NK-92 (cell line): ENCODE measurements around the gene GABRB3.
"Not testable (repeated sequence)": the region's sequence is repeated elsewhere in the genome, so short reads cannot be mapped to it uniquely, and the experiment has no call there.

Experiments
- DNase-seq: peaks from one replicate; lab custom pipeline; 2025; ENCODE audit not compliant: unreplicated experiment; lab: John Stamatoyannopoulos, UW

GABRB3 gene

GRCh38 chr15:26736502-26737248 lies 36.2 kb downstream of the GABRB3 start:
- no peak for DNase-seq

GRCh38 chr15:26731965-26732364 lies 40.9 kb downstream of the GABRB3 start:
- DNase-seq: no peak

- DNase-seq: no peak
Observed at GRCh38 chr15:26729581-26729980, 43.3 kb downstream of the GABRB3 start.

DNA sequence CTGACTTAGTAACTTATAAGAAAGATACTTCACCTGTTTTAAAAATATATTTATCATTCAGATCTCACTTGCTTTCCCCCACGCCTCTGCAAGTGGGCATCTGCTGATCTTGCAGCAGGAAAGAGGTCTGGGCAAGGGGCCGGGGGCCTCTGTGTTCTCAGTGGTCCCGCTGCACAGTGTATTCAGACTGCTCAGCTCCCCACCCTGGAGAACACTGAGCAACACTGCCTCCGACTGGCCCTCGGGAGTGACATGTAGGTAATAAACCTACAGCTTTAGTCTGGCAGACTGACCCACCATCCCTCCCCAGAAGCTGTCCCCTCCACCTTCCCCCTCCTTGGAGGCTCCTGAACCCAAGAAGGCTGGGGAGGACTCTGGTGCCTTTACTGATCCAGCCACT lies 43.8 kb downstream of the GABRB3 start:
- DNase-seq: no peak

DNA sequence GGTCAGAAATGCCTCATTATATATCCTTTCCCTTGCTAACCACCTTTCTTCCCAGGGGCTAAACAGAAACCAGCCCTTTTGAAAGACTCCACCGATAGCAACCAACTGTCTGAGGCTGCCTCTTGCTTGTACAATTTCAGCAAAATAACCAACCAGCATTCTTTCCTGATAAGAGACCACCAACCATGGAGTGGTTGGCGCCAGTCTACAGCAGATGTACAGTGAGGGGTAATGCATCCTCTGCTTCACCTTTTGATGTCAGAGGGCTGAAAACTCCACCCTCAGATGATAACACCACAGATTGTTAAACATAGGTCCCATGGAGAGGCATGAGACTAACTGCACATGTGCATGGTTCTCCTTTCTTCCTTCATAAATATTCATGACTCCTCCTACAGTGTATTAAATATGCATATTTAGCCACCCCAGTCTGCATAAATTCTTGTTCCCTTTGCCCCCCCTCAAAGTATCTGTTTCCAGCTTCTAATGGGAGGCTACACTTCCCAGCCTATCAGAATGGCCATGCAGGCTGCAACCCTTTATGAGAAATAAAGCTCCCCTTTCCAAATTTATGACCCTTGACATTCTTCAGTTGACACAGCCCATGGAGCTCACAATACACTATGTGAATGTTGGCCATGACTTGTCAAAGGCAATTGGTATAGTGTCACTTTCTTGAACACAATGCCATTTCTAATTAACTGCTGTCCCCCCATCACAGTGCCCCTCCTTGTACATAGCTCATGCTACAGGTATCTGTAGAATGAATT lies 48.3 kb downstream of the GABRB3 start:
- DNase-seq: no peak

DNA sequence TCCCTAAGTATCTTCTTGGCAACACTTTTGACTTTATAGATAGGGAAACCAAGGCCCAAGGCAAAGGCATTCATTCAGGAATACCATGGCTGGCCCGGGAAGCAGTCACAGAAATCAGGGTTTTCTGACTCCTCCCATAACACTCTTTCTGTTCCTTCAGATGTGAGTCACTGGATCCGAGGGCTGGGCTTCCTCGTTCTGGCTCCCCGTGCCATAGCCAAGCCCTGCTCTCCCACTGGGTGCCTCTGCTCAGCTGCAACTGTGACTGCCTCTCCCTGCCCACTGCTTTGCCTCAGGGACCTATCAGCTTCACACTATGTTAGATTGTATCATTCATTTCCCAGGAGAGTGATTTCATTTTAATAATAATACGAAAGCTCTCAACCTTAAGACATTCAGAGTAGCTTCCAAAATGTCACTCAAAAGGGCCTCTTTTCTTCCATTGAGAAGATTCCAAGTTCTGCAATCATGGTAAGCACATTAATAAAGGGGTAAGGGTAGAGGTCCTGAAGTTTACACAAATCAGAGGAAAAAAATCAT lies 50.2 kb downstream of the GABRB3 start:
- no peak for DNase-seq

DNA sequence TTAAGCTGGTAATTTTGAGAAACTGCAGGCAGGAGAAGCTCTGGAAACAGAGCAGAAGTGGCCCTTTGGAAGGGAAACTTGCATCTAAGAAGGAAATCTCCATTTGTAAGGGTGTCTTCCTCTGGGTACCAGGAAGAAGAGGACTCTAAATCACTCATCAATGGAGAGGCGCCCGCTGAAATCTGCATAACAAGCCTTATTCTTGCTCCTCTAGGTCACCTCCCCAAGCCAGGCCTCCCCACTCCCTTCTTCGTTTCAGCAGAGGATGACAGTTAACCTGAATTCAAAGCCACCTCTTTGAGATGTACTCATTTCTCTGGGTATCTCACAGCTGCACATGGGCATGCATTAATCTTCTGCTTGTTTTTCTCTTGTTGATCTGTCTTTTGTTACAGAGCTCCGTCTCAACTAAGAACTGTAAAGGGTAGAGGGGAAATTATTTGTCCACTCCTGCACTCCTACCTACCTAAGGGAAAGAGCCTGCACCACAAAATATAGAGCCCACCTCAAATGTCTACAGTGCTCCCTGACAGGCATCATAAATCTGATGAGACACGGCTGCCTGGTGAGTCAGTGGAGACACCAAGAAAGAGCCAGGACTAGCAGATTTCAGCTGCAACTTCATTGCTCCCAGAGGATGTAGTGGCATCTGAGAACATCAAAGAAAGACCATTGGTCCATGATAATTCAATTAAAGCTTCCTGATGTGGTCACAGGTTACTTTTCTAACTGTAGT lies 51.5 kb downstream of the GABRB3 start:
- no peak for DNase-seq

GRCh38 chr15:26720546-26720945 lies 52.3 kb downstream of the GABRB3 start:
- no peak for DNase-seq

GRCh38 chr15:26719866-26720265 lies 53.0 kb downstream of the GABRB3 start:
- not testable (repeated sequence) for DNase-seq

DNA sequence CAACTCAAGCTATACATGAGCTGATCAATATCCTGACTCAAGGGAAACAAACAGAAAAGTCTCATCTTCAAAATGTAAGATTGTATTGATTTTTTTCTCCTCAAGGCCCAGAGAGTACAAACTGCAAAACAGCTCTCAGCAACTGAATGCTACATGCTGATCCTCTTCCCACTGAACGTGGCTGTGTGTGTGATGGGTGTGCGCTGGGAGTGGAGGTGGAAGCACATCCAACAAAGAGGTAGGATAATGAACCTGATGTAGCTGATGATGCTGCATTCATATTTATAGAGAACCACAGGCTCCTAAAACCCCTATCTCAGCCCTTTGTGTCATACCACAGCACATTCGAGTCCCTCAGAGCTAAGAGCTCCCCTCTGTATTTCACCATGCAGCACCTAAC lies 56.8 kb downstream of the GABRB3 start:
- no peak for DNase-seq

DNA sequence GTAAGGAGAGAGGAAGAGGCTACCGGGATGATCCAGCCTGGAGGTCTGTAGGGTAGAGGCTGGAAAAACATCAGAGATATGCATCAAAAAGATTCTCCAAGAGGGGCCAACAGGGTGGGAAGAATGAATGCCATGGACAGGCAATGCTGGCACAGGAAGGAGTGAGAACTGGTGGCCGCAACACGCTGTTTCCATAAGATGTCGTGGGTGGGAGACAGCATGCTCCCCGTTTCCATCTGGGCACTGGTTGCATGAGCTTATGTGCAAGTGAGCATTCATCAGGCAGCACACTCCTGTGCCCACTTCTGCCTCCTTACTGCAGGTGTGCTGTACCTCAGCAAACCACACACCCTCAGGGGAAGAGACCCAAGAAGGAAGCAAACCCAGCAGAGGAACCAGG lies 59.4 kb downstream of the GABRB3 start:
- DNase-seq: no peak

DNA sequence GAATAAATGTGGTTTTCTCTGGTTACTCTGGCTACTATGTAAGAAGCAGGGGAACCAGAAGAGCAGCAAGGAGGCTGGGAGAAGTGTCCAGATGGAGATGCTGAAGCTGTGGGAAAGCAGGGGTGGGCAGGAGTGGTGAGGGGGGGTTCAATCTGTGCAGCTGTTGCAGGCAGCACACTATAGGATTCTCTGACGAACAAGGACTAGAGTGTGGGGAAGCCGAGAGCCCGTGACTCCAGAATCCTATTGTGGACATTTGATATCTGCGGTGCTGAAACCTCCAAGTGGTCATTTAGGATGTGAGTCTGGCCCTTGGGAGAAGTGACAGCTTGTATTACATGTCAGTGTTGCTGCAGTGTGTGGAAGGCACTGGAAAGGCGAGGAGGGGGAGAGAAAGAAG lies 60.5 kb downstream of the GABRB3 start:
- no peak for DNase-seq

- no peak for DNase-seq
Observed at GRCh38 chr15:26711445-26711844, 61.4 kb downstream of the GABRB3 start.

GRCh38 chr15:26702381-26702780 lies 70.5 kb downstream of the GABRB3 start:
- DNase-seq: no peak

DNA sequence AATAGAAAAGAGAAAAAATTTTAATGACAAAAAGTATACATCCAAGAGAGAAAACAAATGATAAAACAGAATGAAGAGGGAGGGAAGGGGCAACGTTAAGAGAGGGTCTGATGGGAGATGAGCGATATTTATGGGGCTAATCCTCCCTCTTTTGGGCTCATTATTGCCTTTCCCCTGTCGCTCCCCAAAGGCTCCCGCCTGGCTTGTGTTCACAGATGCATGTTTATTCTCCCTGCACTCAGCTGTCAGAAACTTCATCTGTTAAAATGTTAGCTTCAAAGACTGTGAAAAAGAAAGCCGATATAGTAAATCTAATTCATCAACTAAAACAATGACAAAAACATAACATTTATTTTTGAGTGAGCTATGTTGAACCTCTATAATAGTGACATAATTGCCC lies 74.3 kb downstream of the GABRB3 start:
- no peak for DNase-seq

DNA sequence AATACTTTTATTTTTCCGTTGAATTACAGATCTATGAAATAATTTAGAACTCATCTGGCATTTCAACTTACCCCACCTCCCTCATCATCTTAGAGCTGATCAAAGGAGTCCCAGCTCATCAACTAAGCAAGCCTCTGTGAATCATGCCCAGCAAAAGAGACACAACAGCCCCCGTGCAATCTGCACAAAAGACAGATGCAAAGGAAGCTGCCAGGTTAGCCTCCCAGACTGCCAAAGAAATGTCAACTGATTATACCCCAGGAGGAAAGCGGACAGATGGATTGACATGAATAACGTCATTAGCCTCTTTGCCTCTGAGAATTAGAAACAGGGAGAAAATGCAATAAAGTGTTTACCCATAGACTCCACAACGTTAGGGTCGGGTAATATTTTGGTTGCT lies 75.0 kb downstream of the GABRB3 start:
- DNase-seq: no peak

GRCh38 chr15:26691249-26691648 lies 81.6 kb downstream of the GABRB3 start:
- DNase-seq: no peak

DNA sequence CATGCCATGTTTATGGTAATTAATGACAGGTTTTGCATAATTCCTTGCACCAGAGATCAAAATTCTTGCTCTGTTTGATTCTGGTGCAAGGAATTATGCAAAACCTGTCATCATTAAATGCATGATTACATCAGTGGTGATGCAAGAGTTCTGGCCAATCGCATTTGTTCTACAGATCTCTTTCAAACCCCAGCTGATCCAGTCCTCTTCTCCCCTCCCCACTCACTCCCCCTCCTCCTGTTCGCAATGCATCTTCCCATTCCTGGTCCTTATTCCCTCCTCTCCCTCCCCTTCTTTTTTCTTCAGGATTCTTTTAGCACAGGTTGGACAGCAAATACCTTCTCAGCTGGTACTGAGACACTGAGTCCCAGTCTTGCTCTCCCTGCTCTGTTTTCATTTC lies 82.1 kb downstream of the GABRB3 start:
- DNase-seq: no peak

GRCh38 chr15:26689462-26689861 lies 83.4 kb downstream of the GABRB3 start:
- DNase-seq: no peak

- no peak for DNase-seq
Observed at GRCh38 chr15:26686547-26687187, 86.2 kb downstream of the GABRB3 start.

DNA sequence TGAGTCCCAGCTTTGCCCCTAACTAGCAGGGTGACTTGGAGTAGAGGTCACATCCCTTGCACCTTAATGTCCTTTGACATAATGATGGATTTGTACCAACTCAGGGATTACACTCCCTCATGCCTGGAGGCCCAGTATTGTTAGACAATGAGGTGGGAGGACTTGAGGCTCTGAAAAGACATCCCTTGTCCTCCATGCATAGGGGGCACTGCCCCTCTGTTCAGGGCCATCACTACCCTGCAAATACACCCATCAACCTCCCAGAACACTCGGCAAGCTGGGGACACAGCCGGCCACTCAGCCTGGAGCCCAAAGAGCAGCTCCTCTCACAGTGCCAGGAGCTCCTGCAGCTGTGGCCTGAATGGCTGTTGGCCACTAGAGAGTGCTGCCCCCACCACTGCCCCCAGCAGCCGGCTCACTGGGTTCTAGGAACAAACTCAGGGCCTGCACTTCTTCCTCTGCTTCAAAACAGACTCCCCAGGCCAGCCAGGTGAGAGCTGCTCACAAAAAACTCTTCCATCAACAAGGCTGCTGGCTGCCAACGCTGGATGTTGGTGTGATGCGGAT lies 90.2 kb downstream of the GABRB3 start:
- no peak for DNase-seq
